ENCODE measurements around the gene TATDN3.

GRCh38 chr1:212773011-212773410 is 18.7 kb upstream of the TATDN3 start:
- TF ChIP-seq, protein P1, sequence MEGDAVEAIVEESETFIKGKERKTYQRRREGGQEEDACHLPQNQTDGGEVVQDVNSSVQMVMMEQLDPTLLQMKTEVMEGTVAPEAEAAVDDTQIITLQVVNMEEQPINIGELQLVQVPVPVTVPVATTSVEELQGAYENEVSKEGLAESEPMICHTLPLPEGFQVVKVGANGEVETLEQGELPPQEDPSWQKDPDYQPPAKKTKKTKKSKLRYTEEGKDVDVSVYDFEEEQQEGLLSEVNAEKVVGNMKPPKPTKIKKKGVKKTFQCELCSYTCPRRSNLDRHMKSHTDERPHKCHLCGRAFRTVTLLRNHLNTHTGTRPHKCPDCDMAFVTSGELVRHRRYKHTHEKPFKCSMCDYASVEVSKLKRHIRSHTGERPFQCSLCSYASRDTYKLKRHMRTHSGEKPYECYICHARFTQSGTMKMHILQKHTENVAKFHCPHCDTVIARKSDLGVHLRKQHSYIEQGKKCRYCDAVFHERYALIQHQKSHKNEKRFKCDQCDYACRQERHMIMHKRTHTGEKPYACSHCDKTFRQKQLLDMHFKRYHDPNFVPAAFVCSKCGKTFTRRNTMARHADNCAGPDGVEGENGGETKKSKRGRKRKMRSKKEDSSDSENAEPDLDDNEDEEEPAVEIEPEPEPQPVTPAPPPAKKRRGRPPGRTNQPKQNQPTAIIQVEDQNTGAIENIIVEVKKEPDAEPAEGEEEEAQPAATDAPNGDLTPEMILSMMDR (optimal IDR thresholded peaks at IDR 0.05 in 1 of 3, IDR thresholded peaks at IDR 0.05 in 1 of 3, conservative IDR thresholded peaks at IDR 0.05 in 1 of 3; ENCODE audit: extremely low read depth in 1 of 3, insufficient read depth in 2 of 3, low read length in 3 of 3) = no peak
- TF ChIP-seq EZH2 (IDR thresholded peaks at IDR 0.05; ENCODE audit: low read length) = no peak
